ENCODE results near the gene SHANK2.

DNA sequence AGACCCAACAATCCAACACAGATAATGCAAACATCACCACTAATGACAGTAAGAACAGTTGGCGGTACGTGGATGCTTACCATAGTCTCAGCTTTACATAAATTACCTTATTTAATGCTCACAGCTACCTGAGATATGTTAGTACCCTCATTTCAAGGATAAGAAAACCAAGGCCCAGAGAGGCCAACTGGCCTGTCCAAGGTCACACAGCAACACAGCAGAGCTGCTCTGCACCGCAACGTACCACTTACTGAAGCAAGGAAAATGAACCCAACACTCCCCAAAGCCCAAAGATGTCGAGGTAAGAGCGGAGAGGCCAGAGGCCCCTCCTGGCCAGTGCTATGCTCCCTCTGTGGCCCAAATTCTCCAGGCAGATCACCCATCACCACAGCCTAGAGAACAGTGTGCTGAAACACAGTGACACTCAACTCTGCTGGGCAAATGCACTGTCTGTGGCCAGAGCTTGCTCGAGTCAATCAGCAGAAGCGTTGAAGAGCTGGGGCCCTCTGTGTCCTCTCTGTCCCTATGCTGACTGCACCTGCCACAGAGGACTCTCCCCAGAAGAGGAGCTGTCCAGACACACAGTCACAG is 14.0 kb downstream of the SHANK2 start:
- TF ChIP-seq, protein P1, sequence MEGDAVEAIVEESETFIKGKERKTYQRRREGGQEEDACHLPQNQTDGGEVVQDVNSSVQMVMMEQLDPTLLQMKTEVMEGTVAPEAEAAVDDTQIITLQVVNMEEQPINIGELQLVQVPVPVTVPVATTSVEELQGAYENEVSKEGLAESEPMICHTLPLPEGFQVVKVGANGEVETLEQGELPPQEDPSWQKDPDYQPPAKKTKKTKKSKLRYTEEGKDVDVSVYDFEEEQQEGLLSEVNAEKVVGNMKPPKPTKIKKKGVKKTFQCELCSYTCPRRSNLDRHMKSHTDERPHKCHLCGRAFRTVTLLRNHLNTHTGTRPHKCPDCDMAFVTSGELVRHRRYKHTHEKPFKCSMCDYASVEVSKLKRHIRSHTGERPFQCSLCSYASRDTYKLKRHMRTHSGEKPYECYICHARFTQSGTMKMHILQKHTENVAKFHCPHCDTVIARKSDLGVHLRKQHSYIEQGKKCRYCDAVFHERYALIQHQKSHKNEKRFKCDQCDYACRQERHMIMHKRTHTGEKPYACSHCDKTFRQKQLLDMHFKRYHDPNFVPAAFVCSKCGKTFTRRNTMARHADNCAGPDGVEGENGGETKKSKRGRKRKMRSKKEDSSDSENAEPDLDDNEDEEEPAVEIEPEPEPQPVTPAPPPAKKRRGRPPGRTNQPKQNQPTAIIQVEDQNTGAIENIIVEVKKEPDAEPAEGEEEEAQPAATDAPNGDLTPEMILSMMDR (IDR thresholded peaks at IDR 0.05): no peak
- TF ChIP-seq POLR2A (IDR thresholded peaks at IDR 0.05): no peak
